IMR-90 (cell line): ENCODE measurements around the gene CIB1. TPM values are rescaled to one million over a fixed set of nuclear protein-coding genes. Genes with fewer than 3 reads are reported as not detected.

Experiments
- ATAC-seq: fragments of 200-7000 bp; cut with Tn5 transposase; 2 replicates; pipeline ENCODE4 v1.9.1; 2020; ENCODE audit warnings: low read depth, mild to moderate bottlenecking, moderate library complexity
- BruUV-seq: library from RNA; stranded (reverse); fragments of 400-500 nt; replicated peaks from 2 replicates; lab custom pipeline; 2021; lab: Mats Ljungman, UMichigan
- CTCF ChIA-PET: fragments of 300-600 bp; formaldehyde crosslinking; extraction: SDS; loops from one replicate; lab custom pipeline; 2021; ENCODE audit warnings: antibody characterized with exemption; lab: Yijun Ruan, JAX
- POLR2A ChIA-PET: fragments of 300-600 bp; sonication (Branson Sonifier 250); formaldehyde crosslinking; loops from one replicate; lab custom pipeline; 2022; ENCODE audit warnings: antibody characterized with exemption; ENCODE audit not compliant: unreplicated experiment; lab: Charles Lee
- DNase-seq: peaks from one replicate; pipeline ENCODE4 v3.0.0; 2013
- H2AFZ ChIP-seq: replicated peaks from 2 replicates; pipeline ENCODE3; 2013; ENCODE audit warnings: low read length, mild to moderate bottlenecking; ENCODE audit not compliant: poor library complexity
- H2AK5ac ChIP-seq: 2 replicates; pipeline ENCODE4 v1.6.1; 2013; ENCODE audit warnings: low read depth, low read length, inconsistent platforms
- H2AK9ac ChIP-seq: replicated peaks from 2 replicates; pipeline ENCODE3; 2013; ENCODE audit warnings: mild to moderate bottlenecking, low read depth, low read length, moderate library complexity; ENCODE audit not compliant: poor library complexity
- H2BK120ac ChIP-seq: 2 replicates; pipeline ENCODE4 v1.6.1; 2013; ENCODE audit warnings: low read depth, low read length, inconsistent platforms
- H2BK15ac ChIP-seq: 3 replicates; pipeline ENCODE4 v1.6.1; 2013; ENCODE audit warnings: low read depth, low read length, inconsistent platforms
- H2BK20ac ChIP-seq: 2 replicates; pipeline ENCODE4 v1.6.1; 2013; ENCODE audit warnings: low read depth, mild to moderate bottlenecking, inconsistent platforms, low read length, moderate library complexity
- H2BK5ac ChIP-seq: 2 replicates; pipeline ENCODE4 v1.6.1; 2013; ENCODE audit warnings: mild to moderate bottlenecking, low read depth, low read length, inconsistent platforms; ENCODE audit not compliant: poor library complexity, severe bottlenecking
- H3K14ac ChIP-seq: replicated peaks from 2 replicates; pipeline ENCODE4 v1.6.1; 2013; ENCODE audit warnings: low read depth, low read length, inconsistent platforms
- H3K18ac ChIP-seq: 2 replicates; pipeline ENCODE4 v1.6.1; 2013; ENCODE audit warnings: low read depth, low read length, control low read depth
- H3K23ac ChIP-seq: 2 replicates; pipeline ENCODE4 v1.6.1; 2013; ENCODE audit warnings: low read depth, low read length, inconsistent platforms
- H3K27ac ChIP-seq: 2 replicates; pipeline ENCODE4 v1.5.1; 2013; ENCODE audit warnings: mild to moderate bottlenecking, control low read depth, low read length; ENCODE audit not compliant: insufficient read depth
- H3K27me3 ChIP-seq: 2 replicates; pipeline ENCODE4 v1.6.1; 2013; ENCODE audit warnings: low read length; ENCODE audit not compliant: control insufficient read depth, insufficient read depth
- H3K36me3 ChIP-seq: 2 replicates; pipeline ENCODE4 v1.6.1; 2013; ENCODE audit warnings: low read length, mixed read lengths; ENCODE audit not compliant: control insufficient read depth, insufficient read depth
- H3K4ac ChIP-seq: 2 replicates; pipeline ENCODE4 v1.6.1; 2013; ENCODE audit warnings: low read depth, low read length, inconsistent platforms
- H3K4me1 ChIP-seq: 2 replicates; pipeline ENCODE4 v1.6.1; 2013; ENCODE audit warnings: low read length, mixed read lengths; ENCODE audit not compliant: control insufficient read depth, insufficient read depth
- H3K4me2 ChIP-seq: 2 replicates; pipeline ENCODE4 v1.6.1; 2013; ENCODE audit warnings: low read depth, mild to moderate bottlenecking, control low read depth, low read length, moderate library complexity
- H3K4me3 ChIP-seq: 2 replicates; pipeline ENCODE4 v1.5.1; 2013; ENCODE audit warnings: low read depth, mild to moderate bottlenecking, control low read depth, low read length, moderate library complexity; ENCODE audit not compliant: insufficient read depth
- H3K56ac ChIP-seq: 2 replicates; pipeline ENCODE4 v1.6.1; 2013; ENCODE audit warnings: low read length, inconsistent platforms; ENCODE audit not compliant: insufficient read depth; ENCODE audit errors: extremely low read depth
- H3K79me1 ChIP-seq, 2 experiments: 2 replicates each; pipeline ENCODE4 v1.6.1; 2013; ENCODE audit warnings: low read length in 2 of 2, inconsistent platforms in 1 of 2, low read depth in 1 of 2
- H3K9ac ChIP-seq: 2 replicates; pipeline ENCODE4 v1.6.1; 2013; ENCODE audit warnings: low read depth, low read length, control low read depth
- H3K9me1 ChIP-seq: 2 replicates; pipeline ENCODE4 v1.6.1; 2013; ENCODE audit warnings: low read length, inconsistent platforms; ENCODE audit not compliant: insufficient read depth
- H3K9me3 ChIP-seq: 2 replicates; pipeline ENCODE4 v1.6.1; 2013; ENCODE audit warnings: low read length; ENCODE audit not compliant: control insufficient read depth, insufficient read depth
- H4K20me1 ChIP-seq: 2 replicates; pipeline ENCODE4 v1.6.1; 2013; ENCODE audit warnings: low read length, inconsistent platforms; ENCODE audit not compliant: insufficient read depth
- H4K5ac ChIP-seq: 2 replicates; pipeline ENCODE4 v1.6.1; 2013; ENCODE audit warnings: mild to moderate bottlenecking, low read depth, low read length, control low read depth
- H4K8ac ChIP-seq, 2 experiments: 2 replicates each; pipeline ENCODE4 v1.6.1; 2013; ENCODE audit warnings: low read depth in 2 of 2, low read length in 2 of 2, control low read depth in 1 of 2, inconsistent platforms in 1 of 2
- H4K91ac ChIP-seq: 2 replicates; pipeline ENCODE4 v1.6.1; 2013; ENCODE audit warnings: low read depth, low read length, inconsistent platforms; ENCODE audit not compliant: insufficient read depth
- BHLHE40 ChIP-seq: fragments of 150-350 bp; IDR thresholded peaks from 2 replicates; pipeline ENCODE4 v1.6.1; 2016; ENCODE audit warnings: mild to moderate bottlenecking, low read depth, low read length
- CEBPB ChIP-seq: IDR thresholded peaks from 2 replicates; pipeline ENCODE4 v1.6.1; 2012; ENCODE audit warnings: low read depth, low read length, improper control_type of control experiment
- CHD1 ChIP-seq: IDR thresholded peaks from 2 replicates; pipeline ENCODE4 v1.6.1; 2012; ENCODE audit warnings: low read depth, low read length, improper control_type of control experiment
- FOS ChIP-seq: fragments of 150-350 bp; IDR thresholded peaks from 2 replicates; pipeline ENCODE4 v1.6.1; 2016; ENCODE audit warnings: low read depth, low read length
- MAFK ChIP-seq: IDR thresholded peaks from 2 replicates; pipeline ENCODE4 v1.6.1; 2012; ENCODE audit warnings: low read depth, low read length, improper control_type of control experiment
- MAZ ChIP-seq: IDR thresholded peaks from 2 replicates; pipeline ENCODE4 v1.6.1; 2012; ENCODE audit warnings: low read depth, mild to moderate bottlenecking, low read length, improper control_type of control experiment, moderate library complexity, borderline replicate concordance
- MXI1 ChIP-seq: IDR thresholded peaks from 2 replicates; pipeline ENCODE4 v1.6.1; 2012; ENCODE audit warnings: low read depth, mild to moderate bottlenecking, low read length, moderate library complexity, borderline replicate concordance
- POLR2A ChIP-seq: IDR thresholded peaks from 2 replicates; pipeline ENCODE4 v1.6.1; 2012; ENCODE audit warnings: mild to moderate bottlenecking, low read depth, low read length
- RAD21 ChIP-seq: IDR thresholded peaks from 2 replicates; pipeline ENCODE4 v1.6.1; 2012; ENCODE audit warnings: low read length, improper control_type of control experiment
- RCOR1 ChIP-seq: IDR thresholded peaks from 2 replicates; pipeline ENCODE4 v1.6.1; 2012; ENCODE audit warnings: mild to moderate bottlenecking, low read length, improper control_type of control experiment; ENCODE audit not compliant: insufficient replicate concordance
- RFX5 ChIP-seq: IDR thresholded peaks from 2 replicates; pipeline ENCODE4 v1.8.0; 2012; ENCODE audit warnings: low read depth, mild to moderate bottlenecking, low read length, moderate library complexity
- SMC3 ChIP-seq: fragments of 150-350 bp; IDR thresholded peaks from 2 replicates; pipeline ENCODE4 v1.6.1; 2016; ENCODE audit warnings: low read depth, mild to moderate bottlenecking, antibody characterized with exemption, low read length, moderate library complexity
- WGBS, 2 experiments: methylation state at CpG; one replicate each; pipeline versions ENCODE4 v1.1.5 to v1.1.7; 2013; ENCODE audit warnings: missing lambda C conversion rate in 2 of 2; ENCODE audit not compliant: insufficient read length in 1 of 2; ENCODE audit errors: extremely low coverage in 2 of 2; 5-methylcytosine and 5-hydroxymethylcytosine counted together
- dilution Hi-C: fragments of 300-500 bp; cut with HindIII; formaldehyde crosslinking; loops from one replicate; pipeline ENCODE4 v1.14.3; 2018; ENCODE audit warnings: low sequenced_read_pairs; ENCODE audit not compliant: unreplicated experiment
- in situ Hi-C: fragments of 300-500 bp; cut with MboI; formaldehyde crosslinking; loops from 3 replicates; pipeline ENCODE4 v1.14.3; 2019; ENCODE audit warnings: low sequenced_read_pairs, inconsistent platforms, mixed read lengths
- intact Hi-C: fragments of 100-400 bp; cut with micrococcal nuclease; formaldehyde crosslinking; loops from 2 replicates; pipeline ENCODE4 v1.10.0; 2022
- polyA plus RNA-seq, 3 experiments: library from polyadenylated mRNA; depleted of rRNA; stranded (reverse); fragments of >200 nt; gene quantifications; 2 replicates each; pipeline ENCODE4 v1.2.3, GENCODE V29; 2012; ENCODE audit warnings: low replicate concordance in 1 of 3
- total RNA-seq: library from RNA; depleted of rRNA; stranded (reverse); fragments of >200 nt; gene quantifications from 2 replicates; pipeline ENCODE4 v1.2.3, GENCODE V29; 2012
- TF ChIP-seq, protein P1 (sequence below): conservative IDR thresholded peaks from 2 replicates; pipeline ENCODE4 v1.5.1; 2012; ENCODE audit warnings: mild to moderate bottlenecking, low read depth, low read length, improper control_type of control experiment
- TF ChIP-seq, protein P2 (sequence below): fragments of 150-350 bp; IDR thresholded peaks from 2 replicates; pipeline ENCODE4 v1.6.1; 2017; ENCODE audit warnings: mild to moderate bottlenecking, antibody characterized with exemption, low read length, low read depth
- TF ChIP-seq, protein P3 (sequence below): fragments of 150-350 bp; IDR thresholded peaks from 2 replicates; pipeline ENCODE4 v1.6.1; 2016; ENCODE audit warnings: low read depth, mild to moderate bottlenecking, low read length, moderate library complexity, borderline replicate concordance

CIB1 gene
- total and polyA plus RNA-seq, 2 of the 4 experiments (the other 2 are of a cell fraction): 31.5 to 94.1 TPM

DNA sequence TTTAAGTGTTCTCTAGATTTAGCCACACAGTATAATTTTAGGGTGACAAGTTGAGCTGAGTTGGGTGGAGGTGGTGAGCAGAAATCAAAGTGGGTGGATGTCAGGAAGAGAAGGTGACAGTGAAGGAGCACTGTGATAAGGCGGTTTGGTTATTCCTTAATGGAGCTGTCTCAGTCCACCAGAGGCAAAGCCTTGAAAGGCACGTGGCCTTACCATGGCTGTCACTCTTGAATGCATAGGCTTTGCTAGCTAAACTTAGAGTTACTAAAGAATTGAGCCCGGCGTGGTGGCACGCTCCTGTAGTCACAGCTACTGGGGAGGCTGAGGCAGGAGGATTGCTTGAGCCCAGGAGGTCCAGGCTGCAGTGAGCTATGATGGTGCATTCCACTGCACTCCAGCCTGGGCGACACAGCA lies 15.1 kb upstream of the CIB1 start:
- Histone ChIP-seq H3K27me3 (no peaks in the 10 kb centered on the region), H3K4ac (peak overlapping the region; percentile 32; the same call in 1 of the 2 replicates), H3K36me3 (no peaks in the 10 kb centered on the region), H3K9me1 (peaks cover 10% of the 10 kb centered on the region), H2BK20ac (no peak overlapping the region), H2BK15ac (no peak overlapping the region), H4K8ac (peak overlapping the region; percentile 15 to 16; a peak in 1 of 4 replicates), H3K79me1 (no peaks in the 10 kb centered on the region), H3K9ac (no peak overlapping the region), H2AK9ac (peak overlapping the region; percentile 90), H4K91ac (no peak overlapping the region), H2AK5ac (no peak overlapping the region; the same call in 1 of the 2 replicates), H4K5ac (no peak overlapping the region), H4K20me1 (no peaks in the 10 kb centered on the region), H2AFZ (peak overlapping the region; percentile 90), H2BK5ac (no peak overlapping the region), H3K18ac (no peak overlapping the region), H3K9me3 (no peaks in the 10 kb centered on the region), H2BK120ac (peak overlapping the region; percentile 23; the same call in 1 of the 2 replicates), H3K27ac (no peak overlapping the region), H3K14ac (no peak overlapping the region), H3K4me3 (no peak overlapping the region), H3K4me2 (no peak overlapping the region), H3K23ac (peak overlapping the region; percentile 51; the same call in 1 of the 2 replicates), H3K4me1 (no peaks in the 10 kb centered on the region), H3K56ac (no peak overlapping the region)
- in situ Hi-C loops: no loop called here
- dilution Hi-C loops: no loop called here
- no peak for TF ChIP-seq POLR2A
- no peak for TF ChIP-seq RCOR1
- TF ChIP-seq MXI1: no peak
- no peak for TF ChIP-seq SMC3
- no peak for TF ChIP-seq MAZ
- TF ChIP-seq, protein P1, sequence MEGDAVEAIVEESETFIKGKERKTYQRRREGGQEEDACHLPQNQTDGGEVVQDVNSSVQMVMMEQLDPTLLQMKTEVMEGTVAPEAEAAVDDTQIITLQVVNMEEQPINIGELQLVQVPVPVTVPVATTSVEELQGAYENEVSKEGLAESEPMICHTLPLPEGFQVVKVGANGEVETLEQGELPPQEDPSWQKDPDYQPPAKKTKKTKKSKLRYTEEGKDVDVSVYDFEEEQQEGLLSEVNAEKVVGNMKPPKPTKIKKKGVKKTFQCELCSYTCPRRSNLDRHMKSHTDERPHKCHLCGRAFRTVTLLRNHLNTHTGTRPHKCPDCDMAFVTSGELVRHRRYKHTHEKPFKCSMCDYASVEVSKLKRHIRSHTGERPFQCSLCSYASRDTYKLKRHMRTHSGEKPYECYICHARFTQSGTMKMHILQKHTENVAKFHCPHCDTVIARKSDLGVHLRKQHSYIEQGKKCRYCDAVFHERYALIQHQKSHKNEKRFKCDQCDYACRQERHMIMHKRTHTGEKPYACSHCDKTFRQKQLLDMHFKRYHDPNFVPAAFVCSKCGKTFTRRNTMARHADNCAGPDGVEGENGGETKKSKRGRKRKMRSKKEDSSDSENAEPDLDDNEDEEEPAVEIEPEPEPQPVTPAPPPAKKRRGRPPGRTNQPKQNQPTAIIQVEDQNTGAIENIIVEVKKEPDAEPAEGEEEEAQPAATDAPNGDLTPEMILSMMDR: no peak
- no peak for TF ChIP-seq RFX5
- TF ChIP-seq MAFK: no peak
- no peak for TF ChIP-seq CEBPB
- TF ChIP-seq FOS: no peak
- TF ChIP-seq, protein P2, sequence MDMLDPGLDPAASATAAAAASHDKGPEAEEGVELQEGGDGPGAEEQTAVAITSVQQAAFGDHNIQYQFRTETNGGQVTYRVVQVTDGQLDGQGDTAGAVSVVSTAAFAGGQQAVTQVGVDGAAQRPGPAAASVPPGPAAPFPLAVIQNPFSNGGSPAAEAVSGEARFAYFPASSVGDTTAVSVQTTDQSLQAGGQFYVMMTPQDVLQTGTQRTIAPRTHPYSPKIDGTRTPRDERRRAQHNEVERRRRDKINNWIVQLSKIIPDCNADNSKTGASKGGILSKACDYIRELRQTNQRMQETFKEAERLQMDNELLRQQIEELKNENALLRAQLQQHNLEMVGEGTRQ: no peak
- TF ChIP-seq BHLHE40: no peak
- TF ChIP-seq, protein P3, sequence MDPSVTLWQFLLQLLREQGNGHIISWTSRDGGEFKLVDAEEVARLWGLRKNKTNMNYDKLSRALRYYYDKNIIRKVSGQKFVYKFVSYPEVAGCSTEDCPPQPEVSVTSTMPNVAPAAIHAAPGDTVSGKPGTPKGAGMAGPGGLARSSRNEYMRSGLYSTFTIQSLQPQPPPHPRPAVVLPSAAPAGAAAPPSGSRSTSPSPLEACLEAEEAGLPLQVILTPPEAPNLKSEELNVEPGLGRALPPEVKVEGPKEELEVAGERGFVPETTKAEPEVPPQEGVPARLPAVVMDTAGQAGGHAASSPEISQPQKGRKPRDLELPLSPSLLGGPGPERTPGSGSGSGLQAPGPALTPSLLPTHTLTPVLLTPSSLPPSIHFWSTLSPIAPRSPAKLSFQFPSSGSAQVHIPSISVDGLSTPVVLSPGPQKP: no peak
- no peak for TF ChIP-seq CHD1
- TF ChIP-seq RAD21: no peak
- CTCF ChIA-PET: no interaction called here
- no peak for DNase-seq
- intact Hi-C loops: no loop called here
- WGBS, 2 experiments: 100% methylated on average over 3 of the region's 6 CpGs; no CpG with 5 or more reads in 1 of the 2 experiments
- peak; percentile 4; the same call in 1 of the 2 replicates for ATAC-seq
- POLR2A ChIA-PET: interaction anchor here (0.6 kb wide), 1 partner anchor 696 kb away, joined by 5 read pairs; no protein-coding TSS in a partner anchor
- no TSS peak for BruUV-seq
